HG02938 (cell line): ENCODE measurements around the gene SECTM1.
"Not testable (repeated sequence)": the region's sequence is repeated elsewhere in the genome, so short reads cannot be mapped to it uniquely, and the experiment has no call there.

Source experiments
- ATAC-seq: cut with Tn5 transposase; IDR thresholded peaks from one replicate; pipeline ENCODE4 v1.9.1; 2021; ENCODE audit warnings: mild to moderate bottlenecking, moderate library complexity; ENCODE audit not compliant: unreplicated experiment

The SECTM1 gene

GRCh38 chr17:82349287-82349701 lies 15.7 kb upstream of the SECTM1 start:
- ATAC-seq: no peak

- no peak for ATAC-seq
Observed at GRCh38 chr17:82348866-82349265, 15.3 kb upstream of the SECTM1 start.

GRCh38 chr17:82348434-82348833 lies 14.9 kb upstream of the SECTM1 start:
- no peak for ATAC-seq

- not testable (repeated sequence) for ATAC-seq
Observed at GRCh38 chr17:82347994-82348393, 14.4 kb upstream of the SECTM1 start.

DNA sequence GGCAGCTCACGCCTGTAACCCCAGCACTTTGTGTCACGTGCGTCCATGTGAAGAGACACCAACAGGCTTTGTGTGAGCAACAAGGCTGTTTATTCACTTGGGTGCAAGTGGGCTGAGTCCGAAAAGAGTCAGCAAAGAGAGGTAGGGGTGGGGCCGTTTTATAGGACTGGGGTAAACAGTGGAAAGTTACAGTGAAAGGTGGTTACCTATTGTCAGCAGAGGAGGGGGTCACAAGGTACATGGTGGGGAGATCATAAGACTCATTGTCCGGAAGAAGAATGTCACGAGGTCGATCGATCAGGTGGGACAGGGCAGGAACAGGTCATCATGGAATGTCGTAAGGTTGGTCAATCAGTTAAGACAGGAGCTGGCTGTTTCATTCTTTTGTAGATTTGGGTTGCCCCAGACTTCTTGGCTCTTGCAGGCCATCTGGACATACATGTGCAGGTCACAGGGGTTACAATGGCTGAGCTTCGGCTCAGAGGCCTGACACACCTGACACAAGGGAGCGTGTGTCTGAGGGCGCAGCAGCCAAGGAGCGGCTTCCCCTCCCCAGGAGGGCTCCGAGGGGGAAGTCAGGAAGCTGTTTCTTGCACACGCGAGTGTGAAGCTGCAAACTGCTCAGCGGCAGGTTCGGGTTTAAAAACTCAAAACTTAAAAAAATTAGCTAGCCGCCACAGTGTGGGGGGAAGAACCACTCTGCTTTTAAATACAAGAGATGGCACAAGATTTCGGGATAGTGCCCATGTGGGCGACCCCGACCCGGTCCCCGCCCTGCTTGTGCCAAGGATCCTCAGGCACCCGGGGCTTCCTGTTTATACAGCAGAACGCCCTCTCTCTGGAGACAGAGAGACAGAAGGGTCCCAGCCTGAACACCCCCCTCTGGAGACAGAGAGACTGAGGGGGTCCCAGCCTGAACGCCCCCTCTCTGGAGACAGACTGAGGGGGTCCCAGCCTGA lies 13.1 kb upstream of the SECTM1 start:
- no peak for ATAC-seq

DNA sequence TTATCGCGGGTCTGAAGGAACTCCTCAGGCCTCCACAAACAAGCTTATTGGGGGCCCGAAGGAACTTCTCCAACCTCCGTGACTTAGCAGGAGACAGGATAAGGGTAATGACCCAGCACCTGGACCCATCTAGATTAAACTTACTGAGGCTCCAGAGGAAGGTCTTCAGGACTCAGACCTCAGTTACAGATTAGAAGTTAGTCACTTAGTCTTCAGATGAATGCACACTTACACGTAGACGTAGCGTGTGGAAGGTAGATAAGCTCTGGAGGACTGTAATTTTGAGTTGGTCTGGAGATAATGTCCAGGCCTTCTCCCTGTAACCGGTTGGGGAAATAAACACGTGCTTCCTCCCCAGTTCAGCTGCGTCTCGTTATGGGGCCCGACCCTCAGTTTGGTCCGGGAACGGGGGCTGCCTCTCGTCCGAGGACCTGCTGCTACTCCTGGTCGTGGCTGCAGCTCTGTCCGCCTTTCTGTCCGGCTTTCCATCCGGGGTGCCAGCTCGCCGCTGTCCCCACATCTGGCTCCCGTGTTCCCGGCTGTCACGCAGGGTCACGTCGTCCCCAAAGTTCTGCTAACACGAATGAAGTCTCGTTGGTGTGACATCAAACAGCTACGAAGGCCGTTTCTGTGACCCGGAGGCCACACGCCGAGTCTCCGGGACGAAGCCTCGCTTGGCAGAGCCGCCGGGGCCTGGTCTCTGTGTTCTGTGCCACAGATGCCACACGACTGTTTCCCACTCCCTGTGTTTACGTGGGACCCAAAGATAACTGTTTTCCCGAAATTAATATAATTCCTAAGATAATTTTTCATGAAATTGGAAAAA lies 11.8 kb upstream of the SECTM1 start:
- no peak for ATAC-seq

DNA sequence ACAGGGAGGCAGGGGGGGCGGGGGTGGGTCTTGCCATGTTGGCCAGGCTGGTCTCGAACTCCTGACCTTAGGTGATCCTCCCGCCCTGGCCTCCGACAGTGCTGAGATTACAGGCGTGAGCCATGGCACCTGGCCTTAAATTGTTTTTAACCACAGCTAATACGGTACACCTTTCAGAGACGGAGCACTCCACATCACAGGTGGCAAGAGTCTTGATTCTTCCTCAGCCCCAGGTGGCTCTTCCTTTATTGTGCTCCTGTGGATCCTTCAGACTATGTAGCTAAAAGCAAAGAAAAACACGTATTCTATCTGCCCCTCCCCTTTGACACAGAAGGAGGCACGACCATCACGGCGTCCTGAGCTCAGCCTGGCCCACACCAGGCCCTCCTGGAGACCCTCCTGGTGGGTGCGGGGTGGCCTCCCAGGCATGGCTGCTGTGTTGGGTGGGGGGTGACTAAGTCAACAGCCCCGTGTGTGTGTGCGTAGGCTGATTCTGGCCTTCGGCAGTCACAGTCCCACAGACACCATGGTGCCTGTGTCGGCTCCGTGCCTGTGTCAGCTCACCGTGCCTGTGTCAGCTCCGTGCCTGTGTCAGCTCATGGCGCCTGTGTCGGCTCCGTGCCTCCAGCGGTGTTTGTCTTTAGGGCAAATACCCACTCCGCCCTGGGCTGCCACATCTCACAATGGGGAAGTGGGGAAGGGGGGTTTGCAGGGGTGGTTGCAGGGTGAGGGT lies 10.8 kb upstream of the SECTM1 start:
- no peak for ATAC-seq

DNA sequence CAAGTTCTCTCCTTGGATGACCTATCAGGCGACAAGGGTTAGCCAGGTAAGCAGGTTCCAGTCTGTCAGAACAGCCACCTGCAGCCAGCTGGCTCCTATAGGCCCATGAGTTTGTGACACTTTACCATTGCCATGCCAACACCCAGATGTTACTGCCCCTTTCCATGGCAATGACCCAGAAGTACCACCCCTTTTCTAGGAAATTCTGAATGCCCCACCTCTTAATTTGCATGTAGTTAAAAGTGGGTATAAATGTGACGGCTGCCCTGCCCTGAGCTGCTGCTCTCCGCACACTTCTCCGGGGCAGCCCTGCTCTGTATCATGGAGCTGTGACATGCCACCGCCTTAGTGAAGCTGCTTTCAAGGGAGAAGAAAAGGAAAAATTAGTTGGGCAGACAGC lies 10.0 kb upstream of the SECTM1 start:
- no peak for ATAC-seq

DNA sequence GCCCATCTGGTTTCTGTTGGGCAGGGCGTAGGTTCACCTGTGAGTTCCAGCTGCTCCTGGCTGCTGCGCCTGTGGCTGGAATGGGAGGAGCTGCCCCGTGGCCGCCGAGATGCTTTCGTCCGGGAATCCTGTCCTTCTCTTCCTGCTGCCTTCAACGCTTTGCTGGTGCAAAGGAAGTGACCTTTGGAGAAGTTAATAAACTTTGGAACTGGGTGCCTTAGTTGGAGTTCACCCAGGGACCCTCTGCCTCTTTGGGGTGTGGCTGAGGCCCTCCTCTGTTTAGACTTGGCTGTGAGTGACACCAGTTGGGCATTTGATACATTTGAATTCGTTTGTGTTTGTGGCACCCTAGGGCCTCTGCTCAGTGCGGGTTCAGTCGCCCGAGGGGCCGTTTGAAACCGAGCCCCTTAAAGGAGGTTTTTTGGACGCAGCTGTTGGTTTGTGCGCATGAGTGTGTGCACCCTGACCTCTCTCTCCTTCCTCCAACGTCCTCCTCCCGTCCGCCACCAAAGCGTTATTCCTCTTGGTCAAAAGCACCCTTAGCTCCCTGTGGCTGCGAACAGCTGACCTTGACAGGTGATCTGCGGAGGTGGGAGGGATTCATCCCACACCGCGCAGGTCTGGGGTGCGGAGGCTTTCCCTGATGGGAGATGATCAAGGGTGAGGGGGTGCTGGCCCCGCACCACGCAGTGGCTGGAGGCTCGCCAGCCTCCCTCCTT lies 9.0 kb upstream of the SECTM1 start:
- ATAC-seq: no peak

DNA sequence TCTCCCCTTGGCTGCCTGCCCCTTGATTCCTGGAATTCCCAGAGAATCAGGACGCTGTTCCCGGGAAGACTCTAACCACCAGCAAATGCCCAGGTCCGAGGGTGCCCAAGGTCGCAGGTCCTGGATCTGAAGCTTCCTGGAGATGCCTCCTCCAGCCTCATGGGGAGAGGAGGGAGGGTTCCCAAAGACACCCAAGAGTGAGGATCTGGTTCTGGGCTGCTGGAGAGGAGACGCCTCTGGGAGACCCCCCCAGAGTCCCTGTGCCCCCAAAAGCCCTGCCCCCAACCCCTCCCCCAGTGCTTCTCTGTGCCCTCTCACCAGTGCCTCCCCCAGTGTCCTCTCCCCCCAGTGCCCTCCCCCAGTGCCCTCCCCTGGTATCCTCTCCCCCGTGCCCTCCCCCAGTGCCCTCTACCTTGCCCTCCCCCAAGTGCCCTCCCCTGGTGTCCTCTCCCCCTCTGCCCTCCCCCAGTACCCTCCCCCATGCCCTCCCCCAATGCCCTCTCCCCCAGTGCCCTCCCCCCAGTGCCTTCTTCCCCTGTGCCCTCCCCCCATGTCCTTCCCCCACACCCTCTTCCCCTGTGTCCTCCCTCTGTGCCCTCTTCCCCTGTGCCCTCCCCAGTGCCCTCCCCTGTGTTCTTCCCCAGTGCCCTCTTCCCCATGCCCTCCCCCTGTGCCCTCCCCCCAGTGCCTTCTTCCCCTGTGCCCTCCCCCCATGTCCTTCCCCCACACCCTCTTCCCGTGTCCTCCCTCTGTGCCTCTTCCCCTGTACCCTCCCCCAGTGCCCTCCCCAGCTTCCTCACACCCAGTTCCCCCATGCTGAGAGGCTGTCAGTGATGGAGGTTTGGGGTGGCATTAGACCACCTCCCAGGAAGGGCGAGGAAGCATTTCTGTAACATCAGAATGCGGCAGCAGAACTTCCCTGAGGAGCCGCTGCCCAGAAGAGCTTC lies 6.3 kb upstream of the SECTM1 start:
- ATAC-seq: no peak

DNA sequence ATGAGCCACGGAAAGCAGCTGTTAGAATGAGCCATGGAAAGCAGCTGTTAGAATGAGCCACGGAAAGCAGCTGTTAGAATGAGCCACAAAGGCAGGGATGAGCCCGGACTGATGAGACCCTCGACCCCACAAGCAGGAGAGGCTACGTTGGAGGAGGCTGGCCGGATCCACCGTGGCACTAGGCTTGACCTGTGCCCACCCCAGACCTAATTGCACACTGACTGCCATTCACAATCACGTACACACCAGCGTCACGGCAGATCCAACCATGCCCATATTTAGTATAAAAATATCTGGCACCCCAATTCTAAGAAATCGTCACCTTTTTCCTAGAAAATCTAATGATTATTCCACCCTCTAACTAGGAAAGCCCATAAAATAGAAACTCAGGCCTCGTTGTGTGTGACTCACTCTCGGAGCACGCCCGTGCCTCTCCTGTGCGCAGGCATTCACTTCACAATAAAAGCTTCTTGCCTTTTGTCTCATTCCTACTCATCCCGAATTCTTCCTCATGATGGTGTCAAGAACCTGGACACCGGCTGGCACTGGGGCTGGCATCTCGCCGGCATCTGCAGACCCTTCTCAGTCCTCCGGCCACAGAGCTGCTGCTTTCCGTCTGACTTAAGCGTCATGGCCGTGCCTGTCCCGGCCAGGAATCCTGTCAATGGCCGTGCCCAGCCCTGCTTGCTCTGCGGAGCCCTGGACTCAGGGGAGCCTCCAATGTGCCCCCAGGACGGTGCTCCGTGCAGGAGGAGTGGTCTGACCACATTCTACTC lies 5.5 kb upstream of the SECTM1 start:
- no peak for ATAC-seq

GRCh38 chr17:82334622-82335394 lies 1.2 kb upstream of the SECTM1 start:
- no peak for ATAC-seq

GRCh38 chr17:82334204-82334621 lies 647 bp upstream of the SECTM1 start:
- no peak for ATAC-seq

- no peak for ATAC-seq
Observed at GRCh38 chr17:82332669-82333278, 792 bp downstream of the SECTM1 start.

DNA sequence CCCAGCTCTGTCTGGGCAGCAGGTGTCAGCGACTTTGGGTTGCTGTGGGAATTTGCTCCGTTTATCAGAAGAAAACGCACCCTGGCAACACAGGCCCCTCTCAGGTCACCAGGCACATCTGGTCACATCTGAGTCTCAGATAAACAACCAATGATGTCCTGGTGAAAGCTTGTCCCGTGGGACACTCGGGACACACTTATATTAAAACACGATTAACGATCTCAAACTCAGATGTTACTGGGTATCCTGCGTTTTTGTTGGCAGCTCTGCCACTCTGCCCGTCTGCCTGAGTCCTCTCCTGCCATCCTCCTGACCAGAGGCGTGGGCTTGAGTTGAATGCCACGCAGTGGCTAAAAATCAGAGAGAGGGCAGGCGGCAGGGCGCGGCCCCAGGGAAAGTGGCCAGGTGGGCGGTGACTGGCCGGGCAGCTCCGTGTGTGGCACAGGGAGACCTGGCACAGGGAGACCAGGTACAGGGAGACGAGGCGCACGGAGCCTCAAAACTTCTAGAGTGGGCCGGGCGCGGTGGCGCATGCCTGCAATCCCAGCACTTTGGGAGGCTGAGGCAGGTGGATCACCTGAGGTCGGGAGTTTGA lies 2.1 kb downstream of the SECTM1 start:
- ATAC-seq: no peak

GRCh38 chr17:82330322-82331239 lies 3.0 kb downstream of the SECTM1 start:
- no peak for ATAC-seq
